Fibroblast of mammary gland (primary cell): ENCODE data around the gene CHAT.

Experiments used
- DNase-seq: peaks from one replicate; pipeline ENCODE4 v3.0.0-alpha.2; 2010; ENCODE audit warnings: low read depth
- H3K4me3 ChIP-seq: 2 replicates; pipeline ENCODE4 v1.5.1; 2011; ENCODE audit warnings: low read depth, mild to moderate bottlenecking, low read length, moderate library complexity; ENCODE audit not compliant: control insufficient read depth
- TF ChIP-seq, protein P1 (sequence below): conservative IDR thresholded peaks from 2 replicates; pipeline ENCODE4 v1.5.1; 2011; ENCODE audit warnings: low read depth, low read length, inconsistent platforms; ENCODE audit not compliant: control insufficient read depth, insufficient read depth

Gene CHAT

DNA sequence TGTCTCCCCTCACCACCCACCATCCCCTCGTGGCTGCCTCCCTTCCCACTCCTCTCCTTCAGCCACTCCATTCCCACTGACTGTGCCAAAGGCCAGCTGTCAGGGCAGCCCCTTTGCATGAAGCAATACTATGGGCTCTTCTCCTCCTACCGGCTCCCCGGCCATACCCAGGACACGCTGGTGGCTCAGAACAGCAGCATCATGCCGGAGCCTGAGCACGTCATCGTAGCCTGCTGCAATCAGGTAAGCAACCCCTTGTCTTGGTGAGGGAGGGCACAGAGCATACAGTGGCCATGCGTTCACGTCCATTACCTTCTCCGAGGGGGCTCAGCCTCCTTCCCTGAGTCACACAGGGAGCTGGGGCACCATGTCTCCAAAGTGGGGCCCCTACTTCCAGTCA is 11.6 kb downstream of the CHAT start:
- DNase-seq, result no peak
- no peak overlapping the region for H3K4me3 ChIP-seq
- TF ChIP-seq, protein P1, sequence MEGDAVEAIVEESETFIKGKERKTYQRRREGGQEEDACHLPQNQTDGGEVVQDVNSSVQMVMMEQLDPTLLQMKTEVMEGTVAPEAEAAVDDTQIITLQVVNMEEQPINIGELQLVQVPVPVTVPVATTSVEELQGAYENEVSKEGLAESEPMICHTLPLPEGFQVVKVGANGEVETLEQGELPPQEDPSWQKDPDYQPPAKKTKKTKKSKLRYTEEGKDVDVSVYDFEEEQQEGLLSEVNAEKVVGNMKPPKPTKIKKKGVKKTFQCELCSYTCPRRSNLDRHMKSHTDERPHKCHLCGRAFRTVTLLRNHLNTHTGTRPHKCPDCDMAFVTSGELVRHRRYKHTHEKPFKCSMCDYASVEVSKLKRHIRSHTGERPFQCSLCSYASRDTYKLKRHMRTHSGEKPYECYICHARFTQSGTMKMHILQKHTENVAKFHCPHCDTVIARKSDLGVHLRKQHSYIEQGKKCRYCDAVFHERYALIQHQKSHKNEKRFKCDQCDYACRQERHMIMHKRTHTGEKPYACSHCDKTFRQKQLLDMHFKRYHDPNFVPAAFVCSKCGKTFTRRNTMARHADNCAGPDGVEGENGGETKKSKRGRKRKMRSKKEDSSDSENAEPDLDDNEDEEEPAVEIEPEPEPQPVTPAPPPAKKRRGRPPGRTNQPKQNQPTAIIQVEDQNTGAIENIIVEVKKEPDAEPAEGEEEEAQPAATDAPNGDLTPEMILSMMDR, result no peak

GRCh38 chr10:49627038-49627437 is 13.2 kb downstream of the CHAT start:
- no peak for DNase-seq
- no peak overlapping the region for H3K4me3 ChIP-seq
- TF ChIP-seq, protein P1, result no peak

GRCh38 chr10:49627644-49628247 is 13.9 kb downstream of the CHAT start:
- no peak overlapping the region for H3K4me3 ChIP-seq
- TF ChIP-seq, protein P1, result no peak
- DNase-seq, result no peak

DNA sequence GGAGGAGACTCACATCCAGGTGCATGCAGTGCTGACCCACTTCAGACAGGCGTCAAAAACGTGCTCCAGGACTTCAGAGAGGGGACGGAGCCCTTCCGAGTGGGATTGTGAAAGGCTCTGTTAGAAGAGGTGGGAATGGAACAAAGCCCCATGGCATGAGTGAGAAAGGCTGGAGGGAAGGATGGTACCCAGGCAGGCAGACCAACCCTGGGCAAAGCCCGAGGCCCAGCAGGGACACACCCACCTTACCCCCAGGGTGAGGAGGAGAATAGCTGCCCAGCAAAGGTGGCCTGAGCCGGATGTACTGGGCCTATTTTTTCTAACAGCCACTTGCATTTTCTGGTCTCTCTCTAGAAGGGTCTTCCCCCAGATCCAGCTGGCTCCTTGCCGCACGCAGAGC is 14.8 kb downstream of the CHAT start:
- TF ChIP-seq, protein P1, result no peak
- H3K4me3 ChIP-seq, result no peak overlapping the region
- no peak for DNase-seq

DNA sequence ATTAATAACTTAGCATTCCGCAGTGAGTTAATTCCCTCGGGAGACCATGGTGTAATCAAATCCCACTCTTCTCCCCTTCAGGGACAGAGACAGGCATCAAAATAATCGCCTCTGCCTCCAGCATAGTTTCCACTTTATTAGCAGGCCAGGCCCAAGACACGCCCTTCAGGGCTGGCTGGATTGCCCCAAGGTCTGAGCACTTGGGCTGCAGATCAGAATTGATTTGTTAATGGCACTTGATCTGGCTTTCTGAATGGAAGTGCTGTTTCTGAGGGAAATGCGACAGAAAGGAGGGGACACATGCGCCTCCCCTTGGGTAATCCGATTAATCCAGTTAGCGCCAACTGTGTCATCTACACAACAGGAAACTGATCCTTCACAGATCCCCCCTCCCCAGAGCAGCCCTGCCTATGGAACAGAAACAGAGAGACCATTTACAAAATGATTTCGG is 15.6 kb downstream of the CHAT start:
- no peak for DNase-seq
- H3K4me3 ChIP-seq, result no peak overlapping the region
- TF ChIP-seq, protein P1, result no peak

- TF ChIP-seq, protein P1, result no peak
- H3K4me3 ChIP-seq, result no peak overlapping the region
Measured at GRCh38 chr10:49631975-49632374, 18.1 kb downstream of the CHAT start.

More at GRCh38 chr10:49631975-49632374, 18.1 kb downstream of the CHAT start:
- no peak for DNase-seq
